Stomach (tissue), 4 donors: ENCODE data around the gene KRT17.

Source experiments
- CTCF ChIP-seq, 7 experiments: fragments of 450-650 bp in 4 of 7; fragments of 200-600 bp in 3 of 7; sonication (generic) in 3 of 7; IDR thresholded peaks; one replicate each; pipeline ENCODE4 v1.5.1; 2016 to 2019; ENCODE audit warnings: antibody characterized with exemption in 7 of 7, control low read depth in 2 of 7, mild to moderate bottlenecking in 1 of 7
- EP300 ChIP-seq: sonication (generic); formaldehyde crosslinking; IDR thresholded peaks from one replicate; pipeline ENCODE4 v1.6.1; 2017; ENCODE audit warnings: antibody characterized with exemption
- POLR2A ChIP-seq, 4 donors: fragments of 450-650 bp; IDR thresholded peaks; one replicate each; pipeline ENCODE4 v1.6.1; 2016; ENCODE audit warnings: antibody characterized with exemption in 4 of 4, control low read depth in 2 of 4, mild to moderate bottlenecking in 1 of 4, moderate library complexity in 1 of 4

GRCh38 chr17:41613277-41614082 lies 10.9 kb downstream of the KRT17 start:
- no peak for TF ChIP-seq POLR2A (IDR thresholded peaks at IDR 0.05)
- TF ChIP-seq CTCF (IDR thresholded peaks at IDR 0.05) = no peak
- TF ChIP-seq EP300 = no peak
